Astrocyte of the cerebellum (primary cell): ENCODE results near the gene GINS3.

ENCODE experiments used
- DNase-seq: peaks from one replicate; pipeline ENCODE4 v3.0.0-alpha.2; 2011; ENCODE audit warnings: low read depth
- H3K4me3 ChIP-seq: 2 replicates; pipeline ENCODE4 v1.5.1; 2011; ENCODE audit warnings: mild to moderate bottlenecking, low read depth, low read length, moderate library complexity
- CTCF ChIP-seq: IDR thresholded peaks from 2 replicates; pipeline ENCODE4 v1.5.1; 2012; ENCODE audit warnings: low read length, low read depth, moderate library complexity, mild to moderate bottlenecking; ENCODE audit errors: missing control alignments
- in situ Hi-C: cut with HindIII; loops from 2 replicates; pipeline ENCODE4 v1.10.0; 2017; ENCODE audit warnings: low sequenced_read_pairs

Gene GINS3

GRCh38 chr16:58454178-58454577 is 61.9 kb downstream of the GINS3 start:
- no peak for DNase-seq
- TF ChIP-seq CTCF = no peak
- in situ Hi-C loops = loop anchor here (5.0 kb wide), 2 partner anchors 52 to 102 kb away; no protein-coding TSS in a partner anchor
- no peak overlapping the region for H3K4me3 ChIP-seq

GRCh38 chr16:58454856-58455255 is 62.6 kb downstream of the GINS3 start:
- DNase-seq = no peak
- H3K4me3 ChIP-seq = no peak overlapping the region
- no peak for TF ChIP-seq CTCF
- in situ Hi-C loops = loop anchor here (5.0 kb wide), 2 partner anchors 53 to 103 kb away; no protein-coding TSS in a partner anchor
